GM18502 (cell line): ENCODE results near the gene KIF13A.
"Not testable (repeated sequence)": the region's sequence is repeated elsewhere in the genome, so short reads cannot be mapped to it uniquely, and the experiment has no call there.

Experiments
- ATAC-seq: cut with Tn5 transposase; IDR thresholded peaks from one replicate; pipeline ENCODE4 v1.9.1; 2021; ENCODE audit warnings: mild to moderate bottlenecking; ENCODE audit not compliant: unreplicated experiment, poor library complexity

Gene KIF13A

GRCh38 chr6:17817763-17818162, 169.7 kb downstream of the KIF13A start:
- ATAC-seq = no peak

GRCh38 chr6:17816921-17817611, 170.4 kb downstream of the KIF13A start:
- ATAC-seq = no peak

- ATAC-seq = no peak
These were observed 173.9 kb downstream of the KIF13A start for GRCh38 chr6:17813542-17813941.

GRCh38 chr6:17812311-17812710, 175.1 kb downstream of the KIF13A start:
- no peak for ATAC-seq

- ATAC-seq = no peak
These were observed 178.8 kb downstream of the KIF13A start for GRCh38 chr6:17808609-17809008.

GRCh38 chr6:17807431-17807830, 180.0 kb downstream of the KIF13A start:
- not testable (repeated sequence) for ATAC-seq

- no peak for ATAC-seq
These were observed 184.0 kb downstream of the KIF13A start for GRCh38 chr6:17803409-17803808.

GRCh38 chr6:17798477-17799154, 188.8 kb downstream of the KIF13A start:
- ATAC-seq = no peak

GRCh38 chr6:17790489-17790888, 196.9 kb downstream of the KIF13A start:
- ATAC-seq = no peak

GRCh38 chr6:17785094-17785787, 202.2 kb downstream of the KIF13A start:
- no peak for ATAC-seq

- ATAC-seq = no peak
These were observed 207.4 kb downstream of the KIF13A start for GRCh38 chr6:17780061-17780460.

- no peak for ATAC-seq
These were observed 215.8 kb downstream of the KIF13A start for GRCh38 chr6:17771609-17772008.

GRCh38 chr6:17768881-17769280, 218.6 kb downstream of the KIF13A start:
- ATAC-seq = no peak

GRCh38 chr6:17768388-17768787, 219.0 kb downstream of the KIF13A start:
- no peak for ATAC-seq

GRCh38 chr6:17762651-17763050, 224.8 kb downstream of the KIF13A start:
- ATAC-seq = no peak

GRCh38 chr6:17758119-17758518, 229.3 kb downstream of the KIF13A start:
- ATAC-seq = no peak

GRCh38 chr6:17754254-17754653, 233.2 kb downstream of the KIF13A start:
- ATAC-seq = no peak

- not testable (repeated sequence) for ATAC-seq
These were observed 242.1 kb downstream of the KIF13A start for GRCh38 chr6:17745324-17745723.

GRCh38 chr6:17744757-17745308, 242.6 kb downstream of the KIF13A start:
- not testable (repeated sequence) for ATAC-seq

- no peak for ATAC-seq
These were observed 243.2 kb downstream of the KIF13A start for GRCh38 chr6:17744019-17744756.
